ENCODE results near the gene TMEM163. TPM values are rescaled to one million over a fixed set of nuclear protein-coding genes. Genes with fewer than 3 reads are reported as not detected.

Gene TMEM163
- total and polyA plus RNA-seq, 2 of the 13 experiments (the other 11 are each of a cell fraction or from before 2014, with no cell fraction given), result 0.05 TPM; not detected in 1

- Histone ChIP-seq H3K79me2 (ENCODE audit: insufficient read depth, low read length) (peaks cover 17% of the 10 kb centered on the region), H3K4me1 (ENCODE audit: insufficient read depth, low read length) (peaks cover 27% of the 10 kb centered on the region), H3K36me3 (replicated peaks in 1 of 2; ENCODE audit: control insufficient read depth in 1 of 2, insufficient read depth in 2 of 2, low read length in 2 of 2) (peaks cover 70 to 95% of the 10 kb centered on the region in 2 experiments), H3K4me2 (ENCODE audit: low read depth, low read length) (no peak overlapping the region), H4K20me1 (ENCODE audit: insufficient read depth, low read length) (peaks cover 6% of the 10 kb centered on the region; the same call in 1 of the 2 replicates), H3K9ac (ENCODE audit: insufficient read depth, low read depth, low read length) (no peak overlapping the region), H3K27me3 (ENCODE audit: control insufficient read depth in 1 of 2, insufficient read depth in 2 of 2, low read length in 2 of 2) (no peaks in the 10 kb centered on the region), H2AFZ (ENCODE audit: low read length) (no peak overlapping the region), H3K27ac (ENCODE audit: extremely low read length, insufficient read depth, low read length) (no peak overlapping the region), H3K9me3 (ENCODE audit: low read length) (no peaks in the 10 kb centered on the region), H3K4me3 (replicated peaks in 1 of 3; ENCODE audit: insufficient read depth in 1 of 3, low read depth in 2 of 3, low read length in 3 of 3) (no peak overlapping the region)
- in situ Hi-C loops (cut with HindIII; ENCODE audit: extremely low pct_ligation_motif_present, low pct_unique_long_range_greater_than_20kb) (no loop called here), intact Hi-C loops (cut with micrococcal nuclease; ENCODE audit: unreplicated experiment) (no loop called here)
- ChIA-PET POLR2A (interaction anchor here (1.0 kb wide), 1 partner anchor 13 kb away, joined by 4 read pairs; no protein-coding TSS in a partner anchor), CTCF (ENCODE audit: low intra/inter-chr PET ratio, low total read pairs) (no interaction called here)
- DNase-seq (ENCODE audit: low spot score) (no peak), FAIRE-seq (no peak), ATAC-seq (no peak)
- 98% methylated on average over 4 of the region's 4 CpGs for WGBS (ENCODE audit: low lambda C conversion rate)
- BruUV-seq (replicated peaks), result no TSS peak
- TF ChIP-seq MXD1 (CRISPR knock-in tag; IDR thresholded peaks at IDR 0.05), result no peak
- TF ChIP-seq RXRA (CRISPR knock-in tag; IDR thresholded peaks at IDR 0.05), result 0 out of 2 replicates have a peak, but pooled peaks have one; percentile 6
These were observed 273.7 kb downstream of the TMEM163 start for GRCh38 chr2:134445116-134445515.

- peaks cover 71 to 95% of the 10 kb centered on the region in 2 experiments for H3K36me3 ChIP-seq (replicated peaks in 1 of 2; ENCODE audit: control insufficient read depth in 1 of 2, insufficient read depth in 2 of 2, low read length in 2 of 2)
- H4K20me1 ChIP-seq (ENCODE audit: insufficient read depth, low read length), result peaks cover 6% of the 10 kb centered on the region; the same call in 1 of the 2 replicates
- FAIRE-seq (no peak), ATAC-seq (no peak), DNase-seq (ENCODE audit: low spot score) (no peak)
- no peak for TF ChIP-seq SP5 (CRISPR knock-in tag; IDR thresholded peaks at IDR 0.05; ENCODE audit: borderline replicate concordance, low read depth)
- TF ChIP-seq ZNF629 (CRISPR knock-in tag; conservative IDR thresholded peaks at IDR 0.05), result peak; percentile 67
- TF ChIP-seq, protein P1, sequence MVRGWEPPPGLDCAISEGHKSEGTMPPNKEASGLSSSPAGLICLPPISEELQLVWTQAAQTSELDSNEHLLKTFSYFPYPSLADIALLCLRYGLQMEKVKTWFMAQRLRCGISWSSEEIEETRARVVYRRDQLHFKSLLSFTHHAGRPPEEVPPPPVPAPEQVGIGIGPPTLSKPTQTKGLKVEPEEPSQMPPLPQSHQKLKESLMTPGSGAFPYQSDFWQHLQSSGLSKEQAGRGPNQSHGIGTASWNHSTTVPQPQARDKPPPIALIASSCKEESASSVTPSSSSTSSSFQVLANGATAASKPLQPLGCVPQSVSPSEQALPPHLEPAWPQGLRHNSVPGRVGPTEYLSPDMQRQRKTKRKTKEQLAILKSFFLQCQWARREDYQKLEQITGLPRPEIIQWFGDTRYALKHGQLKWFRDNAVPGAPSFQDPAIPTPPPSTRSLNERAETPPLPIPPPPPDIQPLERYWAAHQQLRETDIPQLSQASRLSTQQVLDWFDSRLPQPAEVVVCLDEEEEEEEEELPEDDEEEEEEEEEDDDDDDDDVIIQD (CRISPR knock-in tag; IDR thresholded peaks at IDR 0.05; ENCODE audit: low read depth), result no peak
- no peak for TF ChIP-seq KLF6 (CRISPR knock-in tag; IDR thresholded peaks at IDR 0.05)
- TF ChIP-seq CBX1 (IDR thresholded peaks at IDR 0.05; ENCODE audit: low read depth), result no peak
- no peak for TF ChIP-seq CCDC6 (CRISPR knock-in tag; IDR thresholded peaks at IDR 0.05)
- TF ChIP-seq ZNF687 (CRISPR knock-in tag; IDR thresholded peaks at IDR 0.05), result peak; percentile 24; the same call in 1 of the 2 replicates
- no peak for TF ChIP-seq TBX2 (CRISPR knock-in tag; IDR thresholded peaks at IDR 0.05; ENCODE audit: borderline replicate concordance)
- TF ChIP-seq AGO2 (optimal IDR thresholded peaks at IDR 0.05; ENCODE audit: low read depth, low read length), result no peak
- no peak for TF ChIP-seq EZH2 (conservative IDR thresholded peaks at IDR 0.05; ENCODE audit: low read depth, low read length)
- no peak overlapping the region for H3K4me3 ChIP-seq (replicated peaks in 1 of 3; ENCODE audit: insufficient read depth in 1 of 3, low read depth in 2 of 3, low read length in 3 of 3)
- no peak overlapping the region for H3K27ac ChIP-seq (ENCODE audit: extremely low read length, insufficient read depth, low read length)
- POLR2A ChIA-PET, result no interaction called here
- no TSS peak for BruUV-seq (replicated peaks)
- intact Hi-C loops (cut with micrococcal nuclease; ENCODE audit: unreplicated experiment) (no loop called here), in situ Hi-C loops (cut with HindIII; ENCODE audit: extremely low pct_ligation_motif_present, low pct_unique_long_range_greater_than_20kb) (no loop called here)
- no peak overlapping the region for H3K9ac ChIP-seq (ENCODE audit: insufficient read depth, low read depth, low read length)
- no peaks in the 10 kb centered on the region for H3K9me3 ChIP-seq (ENCODE audit: low read length)
- CTCF ChIA-PET (ENCODE audit: low intra/inter-chr PET ratio, low total read pairs), result no interaction called here
- no peaks in the 10 kb centered on the region for H3K27me3 ChIP-seq (ENCODE audit: control insufficient read depth in 1 of 2, insufficient read depth in 2 of 2, low read length in 2 of 2)
- H2AFZ ChIP-seq (ENCODE audit: low read length), result no peak overlapping the region
- H3K4me1 ChIP-seq (ENCODE audit: insufficient read depth, low read length), result peaks cover 26% of the 10 kb centered on the region
- H3K4me2 ChIP-seq (ENCODE audit: low read depth, low read length), result no peak overlapping the region
- H3K79me2 ChIP-seq (ENCODE audit: insufficient read depth, low read length), result peaks cover 21% of the 10 kb centered on the region
- WGBS (ENCODE audit: low lambda C conversion rate), result 97% methylated on average over 11 of the region's 11 CpGs
These were observed 274.9 kb downstream of the TMEM163 start for GRCh38 chr2:134443814-134444480.

Measured in HepG2 (cell line).